ENCODE measurements around the gene RADIL.

GRCh38 chr7:4771737-4772136, 111.8 kb downstream of the RADIL start:
- TF ChIP-seq CTCF (IDR thresholded peaks at IDR 0.05) (no peak), POLR2A (IDR thresholded peaks at IDR 0.05) (no peak)

All from uterus (tissue), 2 donors.